HepG2 (cell line): ENCODE measurements around the gene WDR35. TPM values are rescaled to one million over a fixed set of nuclear protein-coding genes. Genes with fewer than 3 reads are reported as not detected.

ENCODE experiments used
- ATAC-seq: fragments of 200-7000 bp; cut with Tn5 transposase; 3 replicates; pipeline ENCODE4 v1.9.1; 2020; ENCODE audit warnings: mild to moderate bottlenecking, moderate library complexity
- BruUV-seq: library from RNA; stranded (reverse); fragments of 400-500 nt; replicated peaks from 2 replicates; lab custom pipeline; 2021; lab: Mats Ljungman, UMichigan
- CTCF ChIA-PET: fragments of 300-600 bp; formaldehyde crosslinking; extraction: SDS; loops from one replicate; lab custom pipeline; 2021; ENCODE audit warnings: low total read pairs, inconsistent platforms, low intra/inter-chr PET ratio; lab: Yijun Ruan, JAX
- POLR2A ChIA-PET: fragments of 350-600 bp; sonication (Branson Sonifier 250); formaldehyde crosslinking; loops from one replicate; lab custom pipeline; 2020; ENCODE audit warnings: antibody characterized with exemption, inconsistent platforms; lab: Yijun Ruan, JAX
- DNase-seq: peaks from one replicate; pipeline ENCODE4 v3.0.0-alpha.2; 2015; ENCODE audit warnings: low spot score
- FAIRE-seq: peaks from 3 replicates; lab custom pipeline; 2011; peaks lifted over from hg19 to GRCh38; lab: Jason Lieb, UNC
- H2AFZ ChIP-seq: one replicate; pipeline ENCODE4 v1.6.1; 2011; ENCODE audit warnings: low read length, inconsistent platforms
- H3K27ac ChIP-seq: fragments of 300-600 bp; 3 replicates; pipeline ENCODE4 v1.8.0; 2011; ENCODE audit warnings: mixed run types, mild to moderate bottlenecking, mixed read lengths, low read length, inconsistent platforms; ENCODE audit not compliant: insufficient read depth; ENCODE audit errors: extremely low read length
- H3K27me3 ChIP-seq, 2 experiments: fragments of 200-600 bp in 1 of 2; 2 replicates in 1 of 2; 3 replicates in 1 of 2; pipeline versions ENCODE4 v1.6.0 to v1.8.0; 2011; ENCODE audit warnings: low read length in 2 of 2, mild to moderate bottlenecking in 2 of 2, moderate library complexity in 2 of 2, inconsistent platforms in 1 of 2; ENCODE audit not compliant: insufficient read depth in 2 of 2, control insufficient read depth in 1 of 2
- H3K36me3 ChIP-seq, 2 experiments: fragments of 200-600 bp in 1 of 2; replicated peaks in 1 of 2; 2 replicates in 1 of 2; 3 replicates in 1 of 2; pipeline versions ENCODE4 v1.5.1 to v1.8.0; 2011; ENCODE audit warnings: low read length in 2 of 2, inconsistent platforms in 1 of 2; ENCODE audit not compliant: insufficient read depth in 2 of 2, control insufficient read depth in 1 of 2
- H3K4me1 ChIP-seq: 2 replicates; pipeline ENCODE4 v1.5.1; 2012; ENCODE audit warnings: low read length, inconsistent platforms; ENCODE audit not compliant: insufficient read depth
- H3K4me2 ChIP-seq: 2 replicates; pipeline ENCODE4 v1.6.0; 2011; ENCODE audit warnings: low read depth, low read length, inconsistent platforms
- H3K4me3 ChIP-seq, 3 experiments: fragments of 200-600 bp in 1 of 3; sonication (generic), shearing (Covaris generic) in 1 of 3; replicated peaks in 1 of 3; 2 replicates each; pipeline ENCODE4 v1.5.1; 2011 to 2016; ENCODE audit warnings: low read length in 3 of 3, inconsistent platforms in 2 of 3, low read depth in 2 of 3, mild to moderate bottlenecking in 2 of 3, control low read depth in 1 of 3, mixed read lengths in 1 of 3; ENCODE audit not compliant: insufficient read depth in 1 of 3
- H3K79me2 ChIP-seq: one replicate; pipeline ENCODE4 v1.6.1; 2011; ENCODE audit warnings: low read length, inconsistent platforms; ENCODE audit not compliant: insufficient read depth
- H3K9ac ChIP-seq: 2 replicates; pipeline ENCODE4 v1.6.0; 2011; ENCODE audit warnings: mild to moderate bottlenecking, low read depth, low read length, inconsistent platforms; ENCODE audit not compliant: insufficient read depth
- H3K9me3 ChIP-seq: 2 replicates; pipeline ENCODE4 v1.5.1; 2012; ENCODE audit warnings: mild to moderate bottlenecking, low read length
- H4K20me1 ChIP-seq: 2 replicates; pipeline ENCODE4 v1.6.0; 2011; ENCODE audit warnings: inconsistent platforms, mild to moderate bottlenecking, low read length, moderate library complexity; ENCODE audit not compliant: insufficient read depth
- ARID2 ChIP-seq: sonication (generic); formaldehyde crosslinking; IDR thresholded peaks from 2 replicates; pipeline ENCODE4 v1.8.1; 2022; ENCODE audit warnings: mild to moderate bottlenecking, missing genetic modification reagents, borderline replicate concordance
- BCL6 ChIP-seq: IDR thresholded peaks from 2 replicates; pipeline ENCODE4 v1.6.1; 2016; ENCODE audit warnings: missing genetic modification reagents, missing compliant biosample characterization
- HDAC6 ChIP-seq: fragments of 200-600 bp; sonication (generic); IDR thresholded peaks from 2 replicates; pipeline ENCODE4 v1.7.0; 2017; ENCODE audit warnings: mild to moderate bottlenecking, antibody characterized with exemption, low read length, low read depth
- HMGXB4 ChIP-seq, 2 experiments: sonication (generic) in 1 of 2; formaldehyde crosslinking in 1 of 2; IDR thresholded peaks; 2 replicates each; pipeline versions ENCODE4 v1.4.0 to v1.6.1; 2018 to 2020; ENCODE audit warnings: missing genetic modification reagents in 2 of 2, borderline replicate concordance in 1 of 2, low read depth in 1 of 2, mild to moderate bottlenecking in 1 of 2, missing biosample characterization in 1 of 2
- IKZF5 ChIP-seq: IDR thresholded peaks from 2 replicates; pipeline ENCODE4 v1.6.1; 2018; ENCODE audit warnings: missing genetic modification reagents, mild to moderate bottlenecking, missing compliant biosample characterization
- IRF2 ChIP-seq: IDR thresholded peaks from 2 replicates; pipeline ENCODE4 v1.6.1; 2018; ENCODE audit warnings: missing genetic modification reagents, missing compliant biosample characterization
- KDM2A ChIP-seq: sonication (generic); formaldehyde crosslinking; IDR thresholded peaks from 2 replicates; pipeline ENCODE4 v1.4.0; 2020; ENCODE audit warnings: low read depth, missing genetic modification reagents, borderline replicate concordance
- KMT2B ChIP-seq: IDR thresholded peaks from 2 replicates; pipeline ENCODE4 v1.6.1; 2016; ENCODE audit warnings: missing genetic modification reagents, missing compliant biosample characterization
- MAX ChIP-seq: IDR thresholded peaks from 2 replicates; pipeline ENCODE4 v1.6.1; 2012; ENCODE audit warnings: inconsistent platforms
- NRL ChIP-seq: sonication (generic); formaldehyde crosslinking; IDR thresholded peaks from 2 replicates; pipeline ENCODE4 v1.5.0; 2020; ENCODE audit warnings: missing genetic modification reagents, mild to moderate bottlenecking, moderate library complexity, borderline replicate concordance
- SNAI1 ChIP-seq: sonication (generic); formaldehyde crosslinking; IDR thresholded peaks from 2 replicates; pipeline ENCODE4 v1.5.0; 2020; ENCODE audit warnings: mild to moderate bottlenecking, missing genetic modification reagents, borderline replicate concordance
- SNAPC5 ChIP-seq: sonication (generic); formaldehyde crosslinking; IDR thresholded peaks from 2 replicates; pipeline ENCODE4 v1.8.1; 2023; ENCODE audit warnings: mild to moderate bottlenecking, missing genetic modification reagents, borderline replicate concordance
- SOX13 ChIP-seq, 3 experiments: fragments of 450-650 bp in 1 of 3; sonication (generic) in 1 of 3; formaldehyde crosslinking in 1 of 3; IDR thresholded peaks in 2 of 3; conservative IDR thresholded peaks in 1 of 3; 2 replicates each; pipeline versions ENCODE4 v1.5.0 to v1.6.1; 2016 to 2020; ENCODE audit warnings: antibody characterized with exemption in 1 of 3, mild to moderate bottlenecking in 1 of 3, missing compliant biosample characterization in 1 of 3, missing genetic modification reagents in 1 of 3, moderate library complexity in 1 of 3
- TFDP2 ChIP-seq: sonication (generic); formaldehyde crosslinking; IDR thresholded peaks from 2 replicates; pipeline ENCODE4 v1.4.0; 2020; ENCODE audit warnings: missing genetic modification reagents
- ZNF205 ChIP-seq: IDR thresholded peaks from 2 replicates; pipeline ENCODE4 v1.6.1; 2018; ENCODE audit warnings: missing biosample characterization, missing genetic modification reagents
- ZNF230 ChIP-seq: sonication (generic); formaldehyde crosslinking; IDR thresholded peaks from 2 replicates; pipeline ENCODE4 v1.4.0; 2020; ENCODE audit warnings: mild to moderate bottlenecking, missing genetic modification reagents
- WGBS: methylation state at CpG from one replicate; pipeline ENCODE4 v1.1.6; 2017; ENCODE audit warnings: low lambda C conversion rate; 5-methylcytosine and 5-hydroxymethylcytosine counted together
- in situ Hi-C: cut with HindIII; loops from 2 replicates; pipeline ENCODE4 v1.10.0; 2017; ENCODE audit warnings: low pct_unique_long_range_greater_than_20kb; ENCODE audit not compliant: extremely low pct_ligation_motif_present
- intact Hi-C: fragments of 100-400 bp; cut with micrococcal nuclease; formaldehyde crosslinking; loops from one replicate; pipeline ENCODE4 v1.10.0; 2022; ENCODE audit not compliant: unreplicated experiment
- polyA plus RNA-seq, 8 experiments: library from polyadenylated mRNA; depleted of rRNA in 3 of 8; stranded (reverse) in 7 of 8; unstranded in 1 of 8; fragments of >200 nt; fragmentation: Illumina TruSeq in 4 of 8; extraction: Trizol in 4 of 8; gene quantifications; 2 replicates each; pipeline versions ENCODE4 v1.2.1 to v1.2.3, GENCODE V29; 2011 to 2016; ENCODE audit warnings: low read depth in 4 of 8, missing spikeins in 1 of 8, mixed read lengths in 1 of 8; ENCODE audit not compliant: insufficient read depth in 1 of 8
- total RNA-seq, 5 experiments: library from RNA; depleted of rRNA; stranded (reverse); fragments of >200 nt; fragmentation: Illumina TruSeq; extraction: Trizol; gene quantifications; 2 replicates each; pipeline ENCODE4 v1.2.3, GENCODE V29; 2016; ENCODE audit warnings: low read depth in 1 of 5

Gene WDR35
- total and polyA plus RNA-seq, 2 of the 13 experiments (the other 11 are each of a cell fraction or from before 2014, with no cell fraction given), result 11.1 to 19.6 TPM

GRCh38 chr2:20011276-20012031 is 21.5 kb upstream of the WDR35 start:
- peak overlapping the region; percentile 95 for H3K4me2 ChIP-seq
- peaks cover 27% of the 10 kb centered on the region for H3K79me2 ChIP-seq
- intact Hi-C loops (no loop called here), in situ Hi-C loops (loop anchor here (5.0 kb wide), 1 partner anchor 81 kb away; no protein-coding TSS in a partner anchor)
- 80% methylated on average over 14 of the region's 14 CpGs for WGBS
- no peaks in the 10 kb centered on the region for H3K36me3 ChIP-seq
- FAIRE-seq (no peak), ATAC-seq (no peak), DNase-seq (no peak)
- H3K4me1 ChIP-seq, result peaks cover 92% of the 10 kb centered on the region
- BruUV-seq, result no TSS peak
- H4K20me1 ChIP-seq, result no peaks in the 10 kb centered on the region
- H3K4me3 ChIP-seq, result peak overlapping the region; percentile 71 to 89 (median 71)
- no peaks in the 10 kb centered on the region; a peak in 1 of 5 replicates for H3K27me3 ChIP-seq
- peak overlapping the region; percentile 83 for H3K9ac ChIP-seq
- CTCF ChIA-PET, result interaction anchor here (1.4 kb wide), 1 partner anchor 56 kb away, joined by 3 read pairs; no protein-coding TSS in a partner anchor
- peak overlapping the region; percentile 51 for H2AFZ ChIP-seq
- H3K9me3 ChIP-seq, result no peaks in the 10 kb centered on the region
- POLR2A ChIA-PET, result interaction anchor here (0.8 to 8.9 kb wide), 4 partner anchors 22 to 110 kb away, joined by 3 to 109 read pairs (median 6); partner anchors contain the start of genes LAPTM4A, TTC32 and WDR35
- H3K27ac ChIP-seq, result peak overlapping the region; percentile 72
- TF ChIP-seq KDM2A (CRISPR knock-in tag), result no peak
- 0 out of 2 replicates have a peak, but pooled peaks have one; percentile 18 for TF ChIP-seq SNAI1 (CRISPR knock-in tag)
- peak; percentile 18; the same call in 1 of the 2 replicates for TF ChIP-seq NRL (CRISPR knock-in tag)
- TF ChIP-seq BCL6 (CRISPR knock-in tag), result no peak
- TF ChIP-seq IKZF5 (CRISPR knock-in tag), result 0 out of 2 replicates have a peak, but pooled peaks have one; percentile 47
- TF ChIP-seq MAX, result no peak
- no peak for TF ChIP-seq ZNF205 (CRISPR knock-in tag)
- no peak for TF ChIP-seq TFDP2 (CRISPR knock-in tag)
- peak; percentile 23; the same call in 1 of the 2 replicates for TF ChIP-seq KMT2B (CRISPR knock-in tag)
- peak; percentile 68; the same call in 1 of the 2 replicates for TF ChIP-seq ARID2
- no peak for TF ChIP-seq SOX13 (IDR thresholded peaks at IDR 0.05)
- no peak for TF ChIP-seq SOX13 (CRISPR knock-in tag; conservative IDR thresholded peaks at IDR 0.05 in 1 of 2, IDR thresholded peaks at IDR 0.05 in 1 of 2)
- TF ChIP-seq SNAPC5 (CRISPR knock-in tag), result no peak
- TF ChIP-seq HMGXB4 (CRISPR knock-in tag; IDR thresholded peaks at IDR 0.05; ENCODE audit: borderline replicate concordance in 1 of 2, low read depth in 1 of 2), result peak in 1 of 2 experiments; percentile 16; a peak in 1 of 4 replicates
- peak; percentile 16; the same call in 1 of the 2 replicates for TF ChIP-seq IRF2
- no peak for TF ChIP-seq HDAC6
- no peak for TF ChIP-seq ZNF230 (CRISPR knock-in tag)
